K562 (cell line): ENCODE results near the gene THAP8.
A peak's percentile ranks its signal among the peaks of the same experiment; 100 is the strongest.

Experiments
- BCL6 ChIP-seq: fragments of 250-450 bp; sonication (Bioruptor Pico); IDR thresholded peaks from 2 replicates; pipeline ENCODE4 v1.4.0; 2020
- BRD4 ChIP-seq: fragments of 200-600 bp; sonication (generic); IDR thresholded peaks from 2 replicates; pipeline ENCODE4 v1.6.1; 2017; ENCODE audit warnings: inconsistent platforms
- HCFC1 ChIP-seq: IDR thresholded peaks from 2 replicates; pipeline ENCODE4 v1.6.1; 2012; ENCODE audit warnings: low read depth, low read length, improper control_type of control experiment
- JUND ChIP-seq, 2 experiments: IDR thresholded peaks; 2 replicates in 1 of 2; 3 replicates in 1 of 2; pipeline ENCODE4 v1.6.1; 2011; ENCODE audit warnings: borderline replicate concordance in 2 of 2, low read depth in 2 of 2, low read length in 2 of 2, improper control_type of control experiment in 1 of 2, missing biosample characterization in 1 of 2, missing genetic modification characterization in 1 of 2, missing genetic modification reagents in 1 of 2
- POLR2AphosphoS5 ChIP-seq: IDR thresholded peaks from 2 replicates; pipeline ENCODE4 v1.6.1; 2011; ENCODE audit warnings: mild to moderate bottlenecking, low read depth, low read length, moderate library complexity; ENCODE audit not compliant: control insufficient read depth, insufficient read depth
- SMC3 ChIP-seq: conservative IDR thresholded peaks from 2 replicates; pipeline ENCODE4 v1.6.1; 2011; ENCODE audit warnings: low read depth, low read length, improper control_type of control experiment; ENCODE audit not compliant: insufficient read depth
- SRSF1 ChIP-seq: fragments of 200-400 bp; formaldehyde crosslinking; IDR thresholded peaks from 2 replicates; pipeline ENCODE4 v1.6.1; 2017; ENCODE audit warnings: mild to moderate bottlenecking, low read depth, low read length, moderate library complexity
- TF ChIP-seq, protein P1 (sequence below), 2 experiments: fragments of 450-650 bp in 1 of 2; IDR thresholded peaks; 2 replicates each; pipeline ENCODE4 v1.6.1; 2011 to 2017; ENCODE audit warnings: low read depth in 2 of 2, antibody characterized with exemption in 1 of 2, borderline replicate concordance in 1 of 2, low read length in 1 of 2, mild to moderate bottlenecking in 1 of 2, mixed read lengths in 1 of 2; ENCODE audit not compliant: control insufficient read depth in 1 of 2
- TF ChIP-seq, protein P2 (sequence below), 2 experiments: fragments of 450-650 bp; formaldehyde crosslinking in 1 of 2; IDR thresholded peaks; 2 replicates each; pipeline versions ENCODE4 v1.4.0 to v1.6.1; 2014 to 2020; ENCODE audit warnings: mild to moderate bottlenecking in 2 of 2, borderline replicate concordance in 1 of 2, low read depth in 1 of 2
- TF ChIP-seq, protein P3 (sequence below), 3 experiments: IDR thresholded peaks in 2 of 3; conservative IDR thresholded peaks in 1 of 3; 2 replicates each; pipeline ENCODE4 v1.5.1; 2011 to 2012; ENCODE audit warnings: low read length in 3 of 3, mild to moderate bottlenecking in 3 of 3, control low read depth in 2 of 3, improper control_type of control experiment in 1 of 3, inconsistent platforms in 1 of 3, low read depth in 1 of 3, mixed read lengths in 1 of 3, moderate library complexity in 1 of 3; ENCODE audit not compliant: insufficient read depth in 2 of 3
- TF ChIP-seq, protein P4 (sequence below): sonication (generic); formaldehyde crosslinking; IDR thresholded peaks from 2 replicates; pipeline ENCODE4 v1.8.1; 2022; ENCODE audit warnings: missing genetic modification reagents
- TF ChIP-seq, protein P5 (sequence below): fragments of 250-450 bp; sonication (Bioruptor Pico); IDR thresholded peaks from 2 replicates; pipeline ENCODE4 v1.4.0; 2020; ENCODE audit warnings: mild to moderate bottlenecking

DNA sequence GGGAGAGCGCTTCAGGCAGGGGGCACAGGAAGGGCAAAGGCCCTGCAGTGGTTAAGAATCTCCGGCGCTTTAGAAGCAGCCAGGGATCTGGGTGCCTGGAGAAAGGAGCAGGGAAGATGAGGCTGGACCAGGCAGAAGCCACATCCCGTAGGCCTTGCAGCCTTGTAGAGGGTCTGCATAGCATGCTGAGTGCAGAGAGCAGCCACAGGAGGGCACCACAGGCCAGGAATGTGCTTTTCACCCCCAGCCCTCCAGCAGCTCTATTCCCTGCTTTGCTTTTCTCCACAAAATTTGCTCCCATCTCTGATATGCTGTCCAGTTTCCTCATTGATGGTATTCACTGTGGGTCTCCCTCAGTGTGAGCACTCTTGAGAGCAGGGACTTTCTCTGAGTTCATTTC, 6.3 kb upstream of the THAP8 start:
- TF ChIP-seq, protein P1, sequence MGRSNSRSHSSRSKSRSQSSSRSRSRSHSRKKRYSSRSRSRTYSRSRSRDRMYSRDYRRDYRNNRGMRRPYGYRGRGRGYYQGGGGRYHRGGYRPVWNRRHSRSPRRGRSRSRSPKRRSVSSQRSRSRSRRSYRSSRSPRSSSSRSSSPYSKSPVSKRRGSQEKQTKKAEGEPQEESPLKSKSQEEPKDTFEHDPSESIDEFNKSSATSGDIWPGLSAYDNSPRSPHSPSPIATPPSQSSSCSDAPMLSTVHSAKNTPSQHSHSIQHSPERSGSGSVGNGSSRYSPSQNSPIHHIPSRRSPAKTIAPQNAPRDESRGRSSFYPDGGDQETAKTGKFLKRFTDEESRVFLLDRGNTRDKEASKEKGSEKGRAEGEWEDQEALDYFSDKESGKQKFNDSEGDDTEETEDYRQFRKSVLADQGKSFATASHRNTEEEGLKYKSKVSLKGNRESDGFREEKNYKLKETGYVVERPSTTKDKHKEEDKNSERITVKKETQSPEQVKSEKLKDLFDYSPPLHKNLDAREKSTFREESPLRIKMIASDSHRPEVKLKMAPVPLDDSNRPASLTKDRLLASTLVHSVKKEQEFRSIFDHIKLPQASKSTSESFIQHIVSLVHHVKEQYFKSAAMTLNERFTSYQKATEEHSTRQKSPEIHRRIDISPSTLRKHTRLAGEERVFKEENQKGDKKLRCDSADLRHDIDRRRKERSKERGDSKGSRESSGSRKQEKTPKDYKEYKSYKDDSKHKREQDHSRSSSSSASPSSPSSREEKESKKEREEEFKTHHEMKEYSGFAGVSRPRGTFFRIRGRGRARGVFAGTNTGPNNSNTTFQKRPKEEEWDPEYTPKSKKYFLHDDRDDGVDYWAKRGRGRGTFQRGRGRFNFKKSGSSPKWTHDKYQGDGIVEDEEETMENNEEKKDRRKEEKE (IDR thresholded peaks at IDR 0.05; ENCODE audit: borderline replicate concordance in 1 of 2, control insufficient read depth in 1 of 2, low read depth in 2 of 2, low read length in 1 of 2) = no peak
- TF ChIP-seq, protein P2, sequence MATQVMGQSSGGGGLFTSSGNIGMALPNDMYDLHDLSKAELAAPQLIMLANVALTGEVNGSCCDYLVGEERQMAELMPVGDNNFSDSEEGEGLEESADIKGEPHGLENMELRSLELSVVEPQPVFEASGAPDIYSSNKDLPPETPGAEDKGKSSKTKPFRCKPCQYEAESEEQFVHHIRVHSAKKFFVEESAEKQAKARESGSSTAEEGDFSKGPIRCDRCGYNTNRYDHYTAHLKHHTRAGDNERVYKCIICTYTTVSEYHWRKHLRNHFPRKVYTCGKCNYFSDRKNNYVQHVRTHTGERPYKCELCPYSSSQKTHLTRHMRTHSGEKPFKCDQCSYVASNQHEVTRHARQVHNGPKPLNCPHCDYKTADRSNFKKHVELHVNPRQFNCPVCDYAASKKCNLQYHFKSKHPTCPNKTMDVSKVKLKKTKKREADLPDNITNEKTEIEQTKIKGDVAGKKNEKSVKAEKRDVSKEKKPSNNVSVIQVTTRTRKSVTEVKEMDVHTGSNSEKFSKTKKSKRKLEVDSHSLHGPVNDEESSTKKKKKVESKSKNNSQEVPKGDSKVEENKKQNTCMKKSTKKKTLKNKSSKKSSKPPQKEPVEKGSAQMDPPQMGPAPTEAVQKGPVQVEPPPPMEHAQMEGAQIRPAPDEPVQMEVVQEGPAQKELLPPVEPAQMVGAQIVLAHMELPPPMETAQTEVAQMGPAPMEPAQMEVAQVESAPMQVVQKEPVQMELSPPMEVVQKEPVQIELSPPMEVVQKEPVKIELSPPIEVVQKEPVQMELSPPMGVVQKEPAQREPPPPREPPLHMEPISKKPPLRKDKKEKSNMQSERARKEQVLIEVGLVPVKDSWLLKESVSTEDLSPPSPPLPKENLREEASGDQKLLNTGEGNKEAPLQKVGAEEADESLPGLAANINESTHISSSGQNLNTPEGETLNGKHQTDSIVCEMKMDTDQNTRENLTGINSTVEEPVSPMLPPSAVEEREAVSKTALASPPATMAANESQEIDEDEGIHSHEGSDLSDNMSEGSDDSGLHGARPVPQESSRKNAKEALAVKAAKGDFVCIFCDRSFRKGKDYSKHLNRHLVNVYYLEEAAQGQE (IDR thresholded peaks at IDR 0.05; ENCODE audit: borderline replicate concordance) = peak; percentile 38; the same call in 1 of the 2 replicates
- TF ChIP-seq, protein P2 (CRISPR knock-in tag; IDR thresholded peaks at IDR 0.05; ENCODE audit: low read depth) = no peak
- TF ChIP-seq SMC3 = peak; percentile 36; the same call in 1 of the 2 replicates
- TF ChIP-seq, protein P3, sequence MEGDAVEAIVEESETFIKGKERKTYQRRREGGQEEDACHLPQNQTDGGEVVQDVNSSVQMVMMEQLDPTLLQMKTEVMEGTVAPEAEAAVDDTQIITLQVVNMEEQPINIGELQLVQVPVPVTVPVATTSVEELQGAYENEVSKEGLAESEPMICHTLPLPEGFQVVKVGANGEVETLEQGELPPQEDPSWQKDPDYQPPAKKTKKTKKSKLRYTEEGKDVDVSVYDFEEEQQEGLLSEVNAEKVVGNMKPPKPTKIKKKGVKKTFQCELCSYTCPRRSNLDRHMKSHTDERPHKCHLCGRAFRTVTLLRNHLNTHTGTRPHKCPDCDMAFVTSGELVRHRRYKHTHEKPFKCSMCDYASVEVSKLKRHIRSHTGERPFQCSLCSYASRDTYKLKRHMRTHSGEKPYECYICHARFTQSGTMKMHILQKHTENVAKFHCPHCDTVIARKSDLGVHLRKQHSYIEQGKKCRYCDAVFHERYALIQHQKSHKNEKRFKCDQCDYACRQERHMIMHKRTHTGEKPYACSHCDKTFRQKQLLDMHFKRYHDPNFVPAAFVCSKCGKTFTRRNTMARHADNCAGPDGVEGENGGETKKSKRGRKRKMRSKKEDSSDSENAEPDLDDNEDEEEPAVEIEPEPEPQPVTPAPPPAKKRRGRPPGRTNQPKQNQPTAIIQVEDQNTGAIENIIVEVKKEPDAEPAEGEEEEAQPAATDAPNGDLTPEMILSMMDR (IDR thresholded peaks at IDR 0.05 in 2 of 3, conservative IDR thresholded peaks at IDR 0.05 in 1 of 3; ENCODE audit: insufficient read depth in 2 of 3, low read depth in 1 of 3, low read length in 3 of 3) = peak; percentile 55 to 72 (median 72)
- no peak for TF ChIP-seq BCL6
- TF ChIP-seq BRD4 = no peak
- TF ChIP-seq POLR2AphosphoS5 = no peak
- TF ChIP-seq, protein P4, sequence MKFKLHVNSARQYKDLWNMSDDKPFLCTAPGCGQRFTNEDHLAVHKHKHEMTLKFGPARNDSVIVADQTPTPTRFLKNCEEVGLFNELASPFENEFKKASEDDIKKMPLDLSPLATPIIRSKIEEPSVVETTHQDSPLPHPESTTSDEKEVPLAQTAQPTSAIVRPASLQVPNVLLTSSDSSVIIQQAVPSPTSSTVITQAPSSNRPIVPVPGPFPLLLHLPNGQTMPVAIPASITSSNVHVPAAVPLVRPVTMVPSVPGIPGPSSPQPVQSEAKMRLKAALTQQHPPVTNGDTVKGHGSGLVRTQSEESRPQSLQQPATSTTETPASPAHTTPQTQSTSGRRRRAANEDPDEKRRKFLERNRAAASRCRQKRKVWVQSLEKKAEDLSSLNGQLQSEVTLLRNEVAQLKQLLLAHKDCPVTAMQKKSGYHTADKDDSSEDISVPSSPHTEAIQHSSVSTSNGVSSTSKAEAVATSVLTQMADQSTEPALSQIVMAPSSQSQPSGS (CRISPR knock-in tag) = no peak
- TF ChIP-seq SRSF1 = no peak
- TF ChIP-seq, protein P5, sequence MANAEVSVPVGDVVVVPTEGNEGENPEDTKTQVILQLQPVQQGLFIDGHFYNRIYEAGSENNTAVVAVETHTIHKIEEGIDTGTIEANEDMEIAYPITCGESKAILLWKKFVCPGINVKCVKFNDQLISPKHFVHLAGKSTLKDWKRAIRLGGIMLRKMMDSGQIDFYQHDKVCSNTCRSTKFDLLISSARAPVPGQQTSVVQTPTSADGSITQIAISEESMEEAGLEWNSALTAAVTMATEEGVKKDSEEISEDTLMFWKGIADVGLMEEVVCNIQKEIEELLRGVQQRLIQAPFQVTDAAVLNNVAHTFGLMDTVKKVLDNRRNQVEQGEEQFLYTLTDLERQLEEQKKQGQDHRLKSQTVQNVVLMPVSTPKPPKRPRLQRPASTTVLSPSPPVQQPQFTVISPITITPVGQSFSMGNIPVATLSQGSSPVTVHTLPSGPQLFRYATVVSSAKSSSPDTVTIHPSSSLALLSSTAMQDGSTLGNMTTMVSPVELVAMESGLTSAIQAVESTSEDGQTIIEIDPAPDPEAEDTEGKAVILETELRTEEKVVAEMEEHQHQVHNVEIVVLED (CRISPR knock-in tag) = no peak
- no peak for TF ChIP-seq HCFC1
- TF ChIP-seq JUND (IDR thresholded peaks at IDR 0.05; ENCODE audit: borderline replicate concordance, low read depth, low read length) = no peak
- no peak for TF ChIP-seq JUND (tag; IDR thresholded peaks at IDR 0.05; ENCODE audit: borderline replicate concordance, low read depth, low read length)
